WERI-Rb-1 (cell line): ENCODE results near the gene USP7.
"Not testable (repeated sequence)": the region's sequence is repeated elsewhere in the genome, so short reads cannot be mapped to it uniquely, and the experiment has no call there.

Experiments used
- DNase-seq: peaks from one replicate; pipeline ENCODE4 v3.0.0-alpha.2; 2020
- H3K27ac ChIP-seq: fragments of 250-450 bp; sonication (Bioruptor Pico); 2 replicates; pipeline ENCODE4 v1.5.1; 2020; ENCODE audit warnings: mild to moderate bottlenecking, moderate library complexity
- H3K27me3 ChIP-seq: fragments of 250-450 bp; sonication (Bioruptor Pico); 2 replicates; pipeline ENCODE4 v1.5.1; 2021; ENCODE audit warnings: mild to moderate bottlenecking, low read depth, moderate library complexity; ENCODE audit not compliant: insufficient read depth, severe bottlenecking
- H3K36me3 ChIP-seq: fragments of 250-450 bp; sonication (Bioruptor Pico); 2 replicates; pipeline ENCODE4 v1.5.1; 2020; ENCODE audit warnings: mild to moderate bottlenecking, moderate library complexity
- H3K4me3 ChIP-seq: 2 replicates; pipeline ENCODE4 v1.5.1; 2011; ENCODE audit warnings: low read depth, mild to moderate bottlenecking, control low read depth, low read length
- H3K9me3 ChIP-seq: fragments of 250-450 bp; sonication (Bioruptor Pico); 2 replicates; pipeline ENCODE4 v1.5.1; 2021; ENCODE audit warnings: mild to moderate bottlenecking, moderate library complexity; ENCODE audit not compliant: severe bottlenecking
- TF ChIP-seq, protein P1 (sequence below): IDR thresholded peaks from 2 replicates; pipeline ENCODE4 v1.5.1; 2011; ENCODE audit warnings: low read depth, mild to moderate bottlenecking, control low read depth, inconsistent platforms, low read length

The USP7 gene

DNA sequence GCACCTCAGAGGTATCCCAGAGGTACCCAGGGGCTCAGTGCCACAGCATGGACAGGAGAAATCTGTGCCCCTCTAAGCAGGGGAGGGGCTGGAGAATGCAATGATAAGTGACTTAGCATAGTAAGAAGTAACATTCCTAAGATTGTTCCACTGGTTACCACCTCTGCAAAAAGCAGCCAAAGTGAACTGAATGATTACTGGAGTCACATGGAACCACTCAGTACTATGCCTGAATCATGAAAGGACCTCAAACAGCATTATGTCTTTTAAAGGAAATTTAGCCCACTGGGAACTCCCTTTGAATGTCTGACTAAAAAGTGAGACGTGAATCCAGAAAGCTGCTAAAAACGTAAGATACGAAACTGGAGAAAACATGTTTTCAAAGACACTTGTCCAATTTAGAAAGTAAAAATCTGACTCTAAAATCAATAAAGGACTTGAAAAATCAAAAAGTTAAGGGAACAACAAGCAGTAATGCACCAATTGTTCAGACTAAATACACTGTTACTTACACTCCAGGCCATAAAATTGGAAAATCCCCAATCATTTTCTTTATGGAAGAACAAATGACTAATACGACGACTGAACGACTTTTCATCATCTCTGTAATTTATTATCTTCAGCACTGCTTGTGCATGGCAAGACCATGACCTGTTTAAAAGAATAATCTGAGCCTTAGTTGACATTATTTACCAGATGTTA, 42.9 kb downstream of the USP7 start:
- TF ChIP-seq, protein P1, sequence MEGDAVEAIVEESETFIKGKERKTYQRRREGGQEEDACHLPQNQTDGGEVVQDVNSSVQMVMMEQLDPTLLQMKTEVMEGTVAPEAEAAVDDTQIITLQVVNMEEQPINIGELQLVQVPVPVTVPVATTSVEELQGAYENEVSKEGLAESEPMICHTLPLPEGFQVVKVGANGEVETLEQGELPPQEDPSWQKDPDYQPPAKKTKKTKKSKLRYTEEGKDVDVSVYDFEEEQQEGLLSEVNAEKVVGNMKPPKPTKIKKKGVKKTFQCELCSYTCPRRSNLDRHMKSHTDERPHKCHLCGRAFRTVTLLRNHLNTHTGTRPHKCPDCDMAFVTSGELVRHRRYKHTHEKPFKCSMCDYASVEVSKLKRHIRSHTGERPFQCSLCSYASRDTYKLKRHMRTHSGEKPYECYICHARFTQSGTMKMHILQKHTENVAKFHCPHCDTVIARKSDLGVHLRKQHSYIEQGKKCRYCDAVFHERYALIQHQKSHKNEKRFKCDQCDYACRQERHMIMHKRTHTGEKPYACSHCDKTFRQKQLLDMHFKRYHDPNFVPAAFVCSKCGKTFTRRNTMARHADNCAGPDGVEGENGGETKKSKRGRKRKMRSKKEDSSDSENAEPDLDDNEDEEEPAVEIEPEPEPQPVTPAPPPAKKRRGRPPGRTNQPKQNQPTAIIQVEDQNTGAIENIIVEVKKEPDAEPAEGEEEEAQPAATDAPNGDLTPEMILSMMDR, result no peak
- Histone ChIP-seq H3K27me3 (no peaks in the 10 kb centered on the region), H3K27ac (no peak overlapping the region), H3K36me3 (peaks cover 73% of the 10 kb centered on the region), H3K9me3 (no peaks in the 10 kb centered on the region), H3K4me3 (no peak overlapping the region)
- DNase-seq, result no peak

- TF ChIP-seq, protein P1, result no peak
- peaks cover 79% of the 10 kb centered on the region for H3K36me3 ChIP-seq
- H3K27me3 ChIP-seq, result no peaks in the 10 kb centered on the region
- no peak for DNase-seq
- H3K27ac ChIP-seq, result no peak overlapping the region
- no peaks in the 10 kb centered on the region for H3K9me3 ChIP-seq
- H3K4me3 ChIP-seq, result no peak overlapping the region
These were observed 43.7 kb downstream of the USP7 start for GRCh38 chr16:8919934-8920462.

DNA sequence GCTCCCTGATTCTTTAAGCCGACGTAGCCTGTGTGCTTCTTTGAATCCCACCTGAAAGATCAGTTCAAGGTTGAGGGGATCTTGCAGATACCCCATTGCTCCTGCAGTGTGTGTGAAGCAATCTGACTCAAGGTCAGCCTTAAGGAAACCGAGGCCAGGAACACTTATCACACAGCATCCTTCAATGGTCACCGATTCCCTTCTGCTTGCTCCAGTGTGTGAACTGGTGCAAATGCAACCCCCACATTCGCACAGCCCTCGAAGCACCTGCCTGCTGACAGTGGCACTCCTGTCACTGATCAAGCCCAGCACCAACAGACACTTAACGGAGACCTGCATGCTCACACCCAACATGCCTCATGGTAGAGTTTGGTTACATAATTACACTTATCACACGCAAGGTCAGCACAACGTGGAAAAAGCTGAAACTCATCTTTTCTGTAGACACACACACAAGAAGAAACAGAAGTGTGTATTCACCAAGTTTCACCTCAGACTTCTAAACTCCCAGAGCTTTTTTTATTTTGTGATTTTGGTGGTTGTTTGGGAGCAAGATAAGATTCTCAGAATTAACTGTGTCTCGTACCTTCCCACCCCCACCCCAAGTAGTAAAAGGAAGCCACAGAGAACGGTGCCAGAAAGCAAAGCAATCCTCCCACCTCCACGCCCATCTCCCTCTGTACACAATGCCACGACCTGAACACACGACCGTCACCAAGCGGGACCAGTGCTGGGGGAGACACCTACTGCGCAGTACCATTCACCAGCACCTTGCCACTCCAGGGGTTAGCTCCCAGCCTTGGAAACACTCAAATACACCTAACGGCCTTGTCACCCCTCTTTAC, 44.4 kb downstream of the USP7 start:
- no peaks in the 10 kb centered on the region for H3K27me3 ChIP-seq
- DNase-seq, result no peak
- H3K27ac ChIP-seq, result no peak overlapping the region
- no peaks in the 10 kb centered on the region for H3K9me3 ChIP-seq
- TF ChIP-seq, protein P1, result no peak
- H3K4me3 ChIP-seq, result no peak overlapping the region
- H3K36me3 ChIP-seq, result peaks cover 81% of the 10 kb centered on the region

- Histone ChIP-seq H3K36me3 (peaks cover 87% of the 10 kb centered on the region), H3K27ac (0 out of 2 replicates have a peak overlapping the region, but pooled peaks have one; percentile 12)
- not testable (repeated sequence) for H3K4me3 ChIP-seq, H3K27me3 ChIP-seq, DNase-seq, H3K9me3 ChIP-seq
These were observed 46.4 kb downstream of the USP7 start for GRCh38 chr16:8917336-8917735.

GRCh38 chr16:8916541-8917225, 47.0 kb downstream of the USP7 start:
- peaks cover 87% of the 10 kb centered on the region for H3K36me3 ChIP-seq
- peak overlapping the region; percentile 25 for H3K27ac ChIP-seq
- no peak for DNase-seq
- TF ChIP-seq, protein P1, result no peak
- no peaks in the 10 kb centered on the region for H3K9me3 ChIP-seq
- no peak overlapping the region for H3K4me3 ChIP-seq
- no peaks in the 10 kb centered on the region for H3K27me3 ChIP-seq
